ENCODE data around the gene HOXB4. TPM values are rescaled to one million over a fixed set of nuclear protein-coding genes. Genes with fewer than 3 reads are reported as not detected.

HOXB4 gene
- total RNA-seq, 1 donor from 2014 or later, result 3.3 TPM

DNA sequence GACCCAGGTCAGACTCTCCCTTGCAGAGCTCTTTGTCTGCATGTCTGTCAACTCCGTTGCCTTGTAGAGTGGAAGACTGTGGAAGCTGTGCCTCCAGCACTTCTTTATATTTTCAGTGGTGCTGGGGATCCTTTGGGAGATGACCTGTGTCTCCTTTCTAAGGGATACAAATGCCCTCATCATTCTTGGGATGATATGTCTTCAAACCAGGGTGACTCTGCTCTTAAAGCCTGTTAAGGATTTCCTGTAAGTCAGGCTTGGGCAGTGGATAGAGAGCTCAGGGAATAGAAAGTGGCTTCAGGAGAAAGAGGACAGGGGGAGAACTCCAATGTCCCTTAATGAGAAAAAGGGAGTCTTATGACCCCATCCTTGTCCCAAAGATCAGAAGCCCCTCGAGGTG, 10.4 kb upstream of the HOXB4 start:
- peaks cover 77% of the 10 kb centered on the region for H3K27me3 Mint-ChIP-seq (ENCODE audit: low read depth)
- intact Hi-C loops (cut with micrococcal nuclease), result no loop called here
- no peak overlapping the region for H3K27ac Mint-ChIP-seq
- DNase-seq (ENCODE audit: low spot score), result no peak
- peaks cover 39% of the 10 kb centered on the region for H3K4me1 Mint-ChIP-seq (ENCODE audit: low read depth)
- H3K9me3 Mint-ChIP-seq, result no peaks in the 10 kb centered on the region
- no peak overlapping the region for H3K4me3 Mint-ChIP-seq (ENCODE audit: low read depth)
- H3K36me3 Mint-ChIP-seq (ENCODE audit: low read depth), result no peaks in the 10 kb centered on the region

DNA sequence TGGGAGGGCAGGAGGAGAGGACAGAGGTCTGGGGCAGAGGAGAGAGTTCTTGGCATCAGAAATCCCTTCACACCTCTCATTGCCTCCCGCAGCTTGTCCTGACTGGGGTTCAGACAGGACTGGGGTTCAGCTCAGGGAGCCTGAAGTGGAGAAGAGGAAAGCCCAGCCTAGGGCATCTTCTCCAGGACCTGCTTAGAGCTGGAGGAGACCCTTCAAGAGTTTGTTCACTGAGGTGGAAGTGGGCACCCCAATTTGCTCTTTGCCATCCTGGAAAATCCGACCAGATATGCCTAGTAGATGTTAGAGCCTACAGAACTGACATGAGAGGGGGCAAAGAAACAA, 9.9 kb upstream of the HOXB4 start:
- Mint-ChIP-seq H3K4me1 (ENCODE audit: low read depth) (peaks cover 35% of the 10 kb centered on the region), H3K27ac (no peak overlapping the region), H3K36me3 (ENCODE audit: low read depth) (no peaks in the 10 kb centered on the region), H3K4me3 (ENCODE audit: low read depth) (no peak overlapping the region), H3K27me3 (ENCODE audit: low read depth) (peaks cover 76% of the 10 kb centered on the region), H3K9me3 (no peaks in the 10 kb centered on the region)
- DNase-seq (ENCODE audit: low spot score), result no peak
- intact Hi-C loops (cut with micrococcal nuclease), result no loop called here

DNA sequence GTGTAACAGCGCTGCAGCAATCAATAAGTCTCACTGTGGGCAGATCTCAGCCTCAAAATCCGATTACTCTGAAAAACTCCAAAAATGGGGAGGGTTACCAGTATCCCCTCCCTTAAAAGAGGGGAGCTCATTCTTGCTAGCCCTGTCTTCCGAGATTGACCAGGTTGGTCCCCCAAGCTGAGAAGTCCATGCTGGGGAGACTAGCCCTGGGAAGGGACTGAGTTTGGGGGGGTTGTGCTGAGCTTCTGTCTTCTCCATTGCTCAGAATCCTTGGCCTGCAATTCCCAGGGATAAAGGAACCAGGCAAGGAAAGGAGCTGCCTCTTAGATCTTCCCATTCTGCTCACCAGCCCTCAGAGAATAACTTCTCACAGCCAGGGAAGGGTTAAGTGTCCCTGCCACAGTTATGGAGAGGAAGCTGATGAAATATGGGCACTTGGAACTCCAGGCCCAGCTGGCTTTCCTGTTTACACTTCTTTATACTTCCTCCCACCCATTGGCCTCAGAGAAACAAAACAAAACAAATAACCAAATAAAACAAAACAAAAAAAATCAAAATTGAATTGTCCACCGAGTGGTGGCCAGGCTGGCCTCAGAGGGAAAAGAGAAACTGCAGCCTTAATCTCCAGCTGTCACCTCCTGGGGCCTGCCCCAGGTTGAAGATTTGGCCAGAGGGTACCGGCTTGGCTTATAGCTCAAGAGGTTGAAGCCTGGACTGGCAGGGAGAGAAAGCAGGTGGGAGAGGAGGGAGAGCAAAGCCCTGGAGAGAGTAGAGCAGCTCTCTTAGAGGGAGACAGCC, 9.3 kb upstream of the HOXB4 start:
- intact Hi-C loops (cut with micrococcal nuclease), result no loop called here
- H3K4me1 Mint-ChIP-seq (ENCODE audit: low read depth), result peaks cover 29% of the 10 kb centered on the region
- no peak overlapping the region for H3K27ac Mint-ChIP-seq
- H3K9me3 Mint-ChIP-seq, result no peaks in the 10 kb centered on the region
- H3K36me3 Mint-ChIP-seq (ENCODE audit: low read depth), result no peaks in the 10 kb centered on the region
- DNase-seq (ENCODE audit: low spot score), result no peak
- H3K4me3 Mint-ChIP-seq (ENCODE audit: low read depth), result no peak overlapping the region
- peaks cover 76% of the 10 kb centered on the region for H3K27me3 Mint-ChIP-seq (ENCODE audit: low read depth)

DNA sequence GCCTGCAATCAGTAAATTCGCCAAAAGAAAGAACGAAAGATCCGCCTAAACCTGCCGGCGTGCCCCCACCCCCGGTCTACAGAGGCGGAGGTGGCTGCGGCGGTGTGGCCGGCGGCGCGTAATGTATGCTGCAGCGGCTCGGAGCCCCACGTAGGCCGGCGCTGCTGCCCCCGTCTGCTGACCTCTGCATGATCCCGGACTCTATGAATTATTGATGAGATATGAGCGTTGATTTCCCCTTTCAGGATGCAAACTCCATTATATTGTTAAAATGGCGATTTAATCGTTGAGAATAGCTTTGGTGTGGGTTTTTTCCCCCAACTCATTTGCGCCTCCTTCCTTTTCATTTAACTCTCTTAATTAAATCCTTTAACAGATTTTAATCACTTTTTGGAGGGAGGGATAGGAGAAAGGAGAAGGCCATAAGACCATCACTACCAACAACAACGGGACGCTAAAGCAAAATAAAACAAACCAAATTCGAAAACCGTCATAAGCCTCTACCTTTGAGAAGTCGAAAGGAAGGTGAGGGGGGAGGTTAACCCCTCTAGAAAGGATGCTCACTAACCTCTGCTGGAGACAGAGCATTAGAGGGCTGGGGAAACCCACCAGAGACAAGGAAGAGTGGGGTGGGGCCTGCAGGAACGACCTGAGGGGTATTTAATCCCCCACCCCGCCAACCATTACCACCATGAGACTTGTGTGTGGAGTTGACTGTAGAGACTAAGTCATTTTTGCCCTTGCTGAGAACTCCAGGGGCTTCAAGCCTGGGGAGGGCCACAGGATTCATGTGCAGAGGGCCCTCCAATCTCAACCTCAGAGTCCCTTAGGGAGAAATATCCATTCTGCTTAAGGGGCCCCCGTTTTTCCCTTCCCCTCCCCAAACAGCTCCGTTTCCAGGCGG, 8.5 kb upstream of the HOXB4 start:
- DNase-seq (ENCODE audit: low spot score), result no peak
- no peaks in the 10 kb centered on the region for H3K9me3 Mint-ChIP-seq
- peaks cover 77% of the 10 kb centered on the region for H3K27me3 Mint-ChIP-seq (ENCODE audit: low read depth)
- intact Hi-C loops (cut with micrococcal nuclease), result no loop called here
- no peak overlapping the region for H3K27ac Mint-ChIP-seq
- no peaks in the 10 kb centered on the region for H3K36me3 Mint-ChIP-seq (ENCODE audit: low read depth)
- peaks cover 30% of the 10 kb centered on the region for H3K4me1 Mint-ChIP-seq (ENCODE audit: low read depth)
- H3K4me3 Mint-ChIP-seq (ENCODE audit: low read depth), result peak overlapping the region; percentile 89

DNA sequence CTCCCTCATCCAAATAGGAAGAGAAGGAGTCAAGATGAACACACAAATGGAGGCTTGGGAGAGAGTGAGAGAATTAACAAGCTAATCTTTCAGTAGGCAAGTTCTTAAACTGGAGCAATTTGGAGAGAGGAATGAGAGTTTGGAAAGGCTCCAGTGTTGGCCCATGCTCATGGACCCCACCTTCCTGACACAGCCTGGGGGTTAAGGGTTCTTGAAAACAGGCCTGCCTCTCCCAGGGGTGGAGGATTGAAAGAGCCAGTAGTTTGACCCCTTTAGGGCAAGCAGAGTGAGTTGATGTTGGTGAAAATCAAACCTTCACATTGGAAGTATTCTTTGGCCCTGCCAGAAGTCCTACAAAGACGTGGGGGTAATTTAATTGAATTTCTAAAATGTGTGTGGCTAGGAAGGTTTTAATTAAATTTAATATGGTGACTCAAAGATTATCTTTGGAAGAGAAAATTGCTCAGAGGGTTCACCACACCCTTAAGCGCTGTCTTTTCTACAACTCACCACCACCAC, 6.1 kb upstream of the HOXB4 start:
- Mint-ChIP-seq H3K36me3 (ENCODE audit: low read depth) (no peaks in the 10 kb centered on the region), H3K4me1 (ENCODE audit: low read depth) (peaks cover 39% of the 10 kb centered on the region)
- intact Hi-C loops (cut with micrococcal nuclease), result no loop called here

DNA sequence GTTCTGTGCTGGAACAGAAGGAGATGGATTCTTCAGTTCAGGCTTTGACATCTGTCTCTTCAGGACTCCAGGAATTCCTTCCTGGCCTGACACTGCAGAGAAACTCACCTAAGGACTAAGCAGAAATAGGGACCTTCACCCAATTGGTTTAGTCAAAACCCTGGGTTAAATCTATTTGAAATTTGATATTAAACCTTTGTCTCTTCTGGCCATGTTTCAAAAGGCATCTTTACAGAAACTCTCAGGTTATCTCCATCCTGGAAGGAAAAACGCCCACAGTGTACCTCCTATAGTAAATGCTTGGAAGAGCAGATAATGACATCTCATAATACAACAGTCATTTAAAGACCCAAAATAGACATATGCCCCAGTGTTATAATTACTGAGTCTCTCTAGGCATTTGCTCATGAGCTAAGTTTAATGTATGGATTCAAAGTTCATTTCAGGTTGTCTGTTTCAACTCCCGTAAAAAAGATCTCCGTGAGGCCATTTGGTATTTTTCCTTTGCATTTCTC, 5.6 kb upstream of the HOXB4 start:
- H3K4me3 Mint-ChIP-seq (ENCODE audit: low read depth), result peak overlapping the region; percentile 43
- intact Hi-C loops (cut with micrococcal nuclease), result no loop called here
- no peak for DNase-seq (ENCODE audit: low spot score)
- peaks cover 45% of the 10 kb centered on the region for H3K4me1 Mint-ChIP-seq (ENCODE audit: low read depth)
- peaks cover 81% of the 10 kb centered on the region for H3K27me3 Mint-ChIP-seq (ENCODE audit: low read depth)
- no peaks in the 10 kb centered on the region for H3K9me3 Mint-ChIP-seq
- no peak overlapping the region for H3K27ac Mint-ChIP-seq
- no peaks in the 10 kb centered on the region for H3K36me3 Mint-ChIP-seq (ENCODE audit: low read depth)

More for the DNA sequence above, 6.1 kb upstream of the HOXB4 start:
- H3K4me3 Mint-ChIP-seq (ENCODE audit: low read depth), result peak overlapping the region; percentile 43
- DNase-seq (ENCODE audit: low spot score), result no peak
- no peaks in the 10 kb centered on the region for H3K9me3 Mint-ChIP-seq
- H3K27ac Mint-ChIP-seq, result no peak overlapping the region
- H3K27me3 Mint-ChIP-seq (ENCODE audit: low read depth), result peaks cover 78% of the 10 kb centered on the region

DNA sequence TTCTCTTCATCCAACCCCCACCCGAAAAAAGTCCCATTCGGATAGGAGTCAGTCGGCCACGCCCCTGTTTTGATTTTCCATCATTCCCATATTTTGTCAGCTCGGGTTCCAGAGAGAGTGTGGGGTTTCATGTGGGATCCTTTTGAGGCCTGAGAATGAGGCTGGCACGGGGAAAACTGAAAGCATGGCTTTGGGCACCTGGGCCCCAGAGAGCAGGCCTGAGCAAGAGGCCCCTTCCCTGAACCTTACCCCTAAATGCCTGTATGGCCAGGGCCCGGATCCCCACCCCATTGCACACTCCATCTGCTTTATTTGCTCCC, 4.6 kb upstream of the HOXB4 start:
- no peak overlapping the region for H3K27ac Mint-ChIP-seq
- H3K4me1 Mint-ChIP-seq (ENCODE audit: low read depth), result peaks cover 46% of the 10 kb centered on the region
- H3K36me3 Mint-ChIP-seq (ENCODE audit: low read depth), result no peaks in the 10 kb centered on the region
- peak overlapping the region; percentile 53 for H3K4me3 Mint-ChIP-seq (ENCODE audit: low read depth)
- no peak for DNase-seq (ENCODE audit: low spot score)
- no peaks in the 10 kb centered on the region for H3K9me3 Mint-ChIP-seq
- peaks cover 72% of the 10 kb centered on the region for H3K27me3 Mint-ChIP-seq (ENCODE audit: low read depth)
- intact Hi-C loops (cut with micrococcal nuclease), result no loop called here

DNA sequence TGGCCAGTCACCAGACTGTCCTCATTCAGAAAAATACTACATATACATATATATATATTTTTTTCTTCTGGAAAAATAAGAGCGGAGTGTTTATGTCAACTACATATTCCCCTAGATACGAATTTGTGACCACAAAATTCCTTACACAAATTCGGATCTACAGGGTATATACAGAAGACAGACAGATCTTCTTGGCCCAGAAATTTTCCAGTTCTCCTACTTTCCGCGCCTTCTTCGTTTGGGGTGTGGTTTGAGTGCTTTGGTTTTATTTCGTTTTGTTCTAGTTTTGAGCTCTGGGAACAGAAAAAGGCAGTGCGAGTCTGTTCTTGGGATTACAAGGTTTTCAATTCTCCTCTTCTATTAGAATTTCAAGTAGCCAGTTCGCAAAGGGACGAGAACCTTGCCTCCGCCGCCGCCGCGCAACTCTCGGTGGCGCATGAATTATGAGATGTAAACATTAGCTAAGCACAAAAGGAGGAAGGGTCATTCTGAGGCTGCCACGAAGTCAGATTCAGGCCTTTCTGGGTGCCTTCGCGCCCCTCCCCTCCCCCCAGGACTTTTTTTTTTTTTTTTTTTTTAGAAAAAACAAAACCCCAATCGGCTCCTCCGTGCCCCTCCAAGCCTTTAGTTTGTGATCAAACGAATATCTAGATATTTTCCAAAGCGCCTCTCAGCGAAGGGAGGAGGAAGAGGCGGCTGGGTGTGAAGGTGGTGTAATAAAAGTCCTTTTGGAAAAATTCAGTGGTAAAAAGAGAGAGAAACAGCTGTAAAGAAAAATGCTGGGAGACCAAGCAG, 1.8 kb upstream of the HOXB4 start:
- H3K27ac Mint-ChIP-seq, result no peak overlapping the region
- intact Hi-C loops (cut with micrococcal nuclease), result loop anchor here (2.0 kb wide), 1 partner anchor 33 kb away; no protein-coding TSS in a partner anchor

DNA sequence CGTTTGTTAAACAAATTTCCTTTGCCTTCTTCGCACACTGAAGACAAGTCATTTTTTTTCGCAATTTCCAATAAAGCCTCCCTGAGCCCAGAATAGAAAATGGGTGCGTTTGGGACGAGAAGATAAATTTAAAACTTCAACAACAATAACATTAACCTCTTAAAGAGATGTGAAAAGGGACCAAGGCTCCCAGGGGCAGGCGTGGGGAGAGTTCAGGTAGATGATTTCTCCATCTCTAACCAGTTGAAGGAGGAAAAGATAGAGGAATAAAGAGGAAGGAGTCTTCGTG, 1.3 kb upstream of the HOXB4 start:
- H3K4me3 Mint-ChIP-seq (ENCODE audit: low read depth), result peak overlapping the region; percentile 85
- H3K36me3 Mint-ChIP-seq (ENCODE audit: low read depth), result peaks cover 2% of the 10 kb centered on the region
- intact Hi-C loops (cut with micrococcal nuclease), result loop anchor here (2.0 kb wide), 1 partner anchor 33 kb away; no protein-coding TSS in a partner anchor
- no peak for DNase-seq (ENCODE audit: low spot score)
- peaks cover 39% of the 10 kb centered on the region for H3K4me1 Mint-ChIP-seq (ENCODE audit: low read depth)
- no peaks in the 10 kb centered on the region for H3K9me3 Mint-ChIP-seq
- H3K27ac Mint-ChIP-seq, result no peak overlapping the region
- peaks cover 50% of the 10 kb centered on the region for H3K27me3 Mint-ChIP-seq (ENCODE audit: low read depth)

More for the DNA sequence above, 1.8 kb upstream of the HOXB4 start:
- Mint-ChIP-seq H3K27me3 (ENCODE audit: low read depth) (peaks cover 52% of the 10 kb centered on the region), H3K36me3 (ENCODE audit: low read depth) (peaks cover 2% of the 10 kb centered on the region), H3K9me3 (no peaks in the 10 kb centered on the region), H3K4me3 (ENCODE audit: low read depth) (peak overlapping the region; percentile 56), H3K4me1 (ENCODE audit: low read depth) (peaks cover 41% of the 10 kb centered on the region)
- DNase-seq (ENCODE audit: low spot score), result no peak

DNA sequence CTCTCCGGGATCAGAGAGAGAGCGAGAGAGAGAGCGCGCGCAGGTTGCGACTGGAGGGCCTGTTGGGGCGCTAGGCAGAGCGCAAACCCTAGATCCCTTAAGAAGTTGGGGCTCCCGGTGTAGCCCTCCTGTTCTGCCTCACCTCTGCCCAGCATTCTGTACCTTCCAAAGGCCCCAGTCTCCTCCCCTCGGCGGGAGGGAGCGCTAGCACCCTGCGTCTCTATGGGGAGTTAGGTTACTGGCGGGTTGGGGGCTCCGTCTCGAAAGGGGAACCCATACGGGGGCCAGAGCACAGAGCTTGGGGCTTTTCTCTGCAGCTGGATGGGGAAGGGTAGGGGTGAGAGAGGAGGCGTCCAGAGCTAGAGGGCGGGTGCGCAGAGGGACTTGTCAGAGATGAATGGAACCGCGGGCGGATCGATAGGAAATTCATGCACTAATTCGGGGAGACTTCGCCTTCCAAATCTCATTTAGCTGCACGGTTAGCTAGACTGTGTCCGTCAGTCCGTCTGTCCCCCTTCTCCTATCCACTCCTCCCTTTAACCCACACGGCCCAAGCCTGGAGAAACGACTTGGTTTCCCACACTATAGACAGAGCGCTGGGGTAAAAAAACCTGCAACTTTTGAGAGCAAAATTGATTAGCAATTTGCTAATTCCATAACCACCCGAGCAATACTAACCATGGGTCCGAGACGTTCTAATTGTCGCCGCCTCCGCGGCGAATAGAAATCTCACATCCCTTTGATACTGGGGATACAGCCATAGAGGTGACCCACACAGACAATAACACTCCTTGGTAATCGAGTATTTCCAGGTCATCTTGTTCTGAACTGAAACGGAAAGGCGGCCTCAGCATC, 693 bp upstream of the HOXB4 start:
- H3K9me3 Mint-ChIP-seq, result no peaks in the 10 kb centered on the region
- H3K4me1 Mint-ChIP-seq (ENCODE audit: low read depth), result peaks cover 39% of the 10 kb centered on the region
- H3K27ac Mint-ChIP-seq, result peak overlapping the region; percentile 75
- H3K27me3 Mint-ChIP-seq (ENCODE audit: low read depth), result peaks cover 45% of the 10 kb centered on the region
- peaks cover 2% of the 10 kb centered on the region for H3K36me3 Mint-ChIP-seq (ENCODE audit: low read depth)
- intact Hi-C loops (cut with micrococcal nuclease), result loop anchor here (2.0 kb wide), 1 partner anchor 32 kb away; no protein-coding TSS in a partner anchor
- no peak for DNase-seq (ENCODE audit: low spot score)
- H3K4me3 Mint-ChIP-seq (ENCODE audit: low read depth), result peak overlapping the region; percentile 85

DNA sequence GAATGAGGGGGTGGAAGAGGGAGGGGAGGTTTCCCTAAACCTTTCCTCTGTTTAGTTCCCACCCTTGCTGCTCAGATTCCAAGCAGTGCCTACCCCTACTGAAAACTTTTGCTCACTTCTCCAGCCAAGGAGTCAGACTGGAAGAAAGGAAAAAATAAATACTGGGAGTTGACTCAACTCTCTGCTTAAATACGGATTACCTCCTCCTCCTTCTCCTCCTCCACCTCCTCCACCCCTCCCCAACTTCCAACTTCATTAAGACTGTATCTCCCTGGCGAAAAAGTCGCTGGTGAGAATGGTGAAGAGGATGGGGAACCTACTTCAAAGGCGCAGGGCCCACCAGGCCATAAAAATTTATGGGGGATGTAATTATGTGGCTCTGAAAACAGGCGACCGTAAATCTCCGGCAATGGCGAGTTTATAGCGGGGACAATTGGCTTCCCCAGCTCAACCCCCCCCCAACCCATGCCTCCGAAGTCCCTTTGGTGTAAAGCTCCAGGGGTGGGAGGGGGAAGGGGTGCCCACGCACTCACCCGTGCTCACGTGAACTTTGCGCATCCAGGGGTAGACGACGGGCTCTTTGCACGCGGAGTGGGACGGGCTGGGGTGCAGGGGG, 712 bp downstream of the HOXB4 start:
- peaks cover 43% of the 10 kb centered on the region for H3K4me1 Mint-ChIP-seq (ENCODE audit: low read depth)
- peaks cover 36% of the 10 kb centered on the region for H3K27me3 Mint-ChIP-seq (ENCODE audit: low read depth)
- H3K9me3 Mint-ChIP-seq, result no peaks in the 10 kb centered on the region
- H3K36me3 Mint-ChIP-seq (ENCODE audit: low read depth), result peaks cover 2% of the 10 kb centered on the region
- intact Hi-C loops (cut with micrococcal nuclease), result no loop called here
- peak overlapping the region; percentile 83 for H3K4me3 Mint-ChIP-seq (ENCODE audit: low read depth)
- DNase-seq (ENCODE audit: low spot score), result no peak
- H3K27ac Mint-ChIP-seq, result peak overlapping the region; percentile 54

All from activated T-helper 2 cell treated with anti-CD3 and anti-CD28 coated beads, Interferon-gamma antibody, Interleukin-2, Interleukin-4, amounts not matched to agents 10 μg/mL and 5 μg/mL and 100 μg/mL, durations not matched to agents 14 hours and 24 hours and 36 hours (primary cell).